GM18909 (cell line): ENCODE data around the gene ROR1.
"Not testable (repeated sequence)": the region's sequence is repeated elsewhere in the genome, so short reads cannot be mapped to it uniquely, and the experiment has no call there.

Experiments
- ATAC-seq: cut with Tn5 transposase; IDR thresholded peaks from one replicate; pipeline ENCODE4 v1.9.1; 2021; ENCODE audit warnings: mild to moderate bottlenecking; ENCODE audit not compliant: unreplicated experiment, poor library complexity

Gene ROR1

DNA sequence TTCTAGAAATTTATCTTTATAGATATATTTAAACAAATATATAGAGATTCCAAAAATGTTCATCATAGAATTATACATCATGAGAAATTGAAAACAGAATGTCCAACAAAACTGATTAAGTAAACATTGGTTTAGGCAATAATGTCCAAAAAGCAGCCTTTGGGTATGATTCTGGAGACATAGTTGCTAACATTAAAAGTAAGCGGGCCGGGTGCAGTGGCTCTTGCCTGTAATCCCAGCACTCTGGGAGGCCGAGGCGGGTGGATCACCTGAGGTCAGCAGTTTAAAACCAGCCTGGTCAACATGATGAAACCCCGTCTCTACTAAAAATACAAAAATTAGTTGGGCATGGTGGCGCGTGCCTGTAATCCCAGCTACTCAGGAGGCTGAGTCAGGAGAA, 450.4 kb downstream of the ROR1 start:
- not testable (repeated sequence) for ATAC-seq

- no peak for ATAC-seq
Measured at GRCh38 chr1:64228167-64228957, 454.5 kb downstream of the ROR1 start.

DNA sequence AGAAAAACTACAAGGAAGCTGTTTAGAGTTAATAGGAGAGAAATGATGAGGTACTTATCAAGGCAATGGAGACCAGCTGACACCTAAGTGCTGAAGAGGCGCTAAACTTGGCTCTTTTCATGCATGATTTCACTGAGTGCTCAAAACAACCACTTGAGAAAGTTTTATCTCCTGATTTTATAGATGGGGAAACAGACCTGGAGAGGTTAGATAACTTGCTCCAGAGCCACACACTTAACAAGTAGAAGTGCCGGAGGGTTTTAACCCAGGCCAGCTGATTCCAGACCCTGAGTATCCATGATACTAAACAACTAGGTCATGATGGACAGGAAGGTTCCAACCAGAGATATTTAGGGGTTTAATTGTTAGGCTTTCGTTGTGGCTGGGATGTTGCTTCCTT, 455.5 kb downstream of the ROR1 start:
- no peak for ATAC-seq
